ENCODE measurements around the gene OBP2B.
"Not testable (repeated sequence)": the region's sequence is repeated elsewhere in the genome, so short reads cannot be mapped to it uniquely, and the experiment has no call there.

OBP2B gene

DNA sequence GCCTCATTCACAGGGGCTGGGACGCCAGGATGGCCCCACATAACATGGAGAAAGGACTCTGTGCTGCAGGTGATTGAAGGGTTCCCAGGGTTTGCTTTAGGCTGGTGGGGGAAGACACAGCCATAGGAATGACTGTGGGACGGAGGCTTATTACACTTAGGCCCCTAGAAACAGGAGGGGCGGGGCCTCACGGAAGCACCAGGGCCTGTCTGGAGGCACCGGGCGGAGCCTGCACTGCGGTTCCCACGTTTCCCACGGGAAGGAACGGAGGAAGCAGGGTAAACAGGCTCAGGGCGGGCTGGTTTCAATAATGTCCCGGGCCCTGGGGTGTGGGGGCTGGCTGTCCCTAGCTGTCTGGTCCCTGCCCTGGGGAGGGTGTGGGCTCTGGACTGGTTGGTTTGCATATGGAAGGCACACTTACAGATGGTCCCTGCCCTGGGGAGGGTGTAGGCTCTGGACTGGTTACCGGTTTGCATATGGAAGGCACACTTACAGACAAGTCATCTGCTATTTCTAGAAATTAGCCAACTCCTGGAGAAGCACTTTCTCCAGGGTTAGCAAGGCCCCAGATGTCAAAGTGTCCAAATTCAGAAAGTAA, 14.2 kb upstream of the OBP2B start:
- in situ Hi-C loops (cut with MboI; ENCODE audit: low sequenced_read_pairs): not testable (repeated sequence)

GRCh38 chr9:133221994-133222393, 12.9 kb upstream of the OBP2B start:
- in situ Hi-C loops (cut with MboI; ENCODE audit: low sequenced_read_pairs): not testable (repeated sequence)

DNA sequence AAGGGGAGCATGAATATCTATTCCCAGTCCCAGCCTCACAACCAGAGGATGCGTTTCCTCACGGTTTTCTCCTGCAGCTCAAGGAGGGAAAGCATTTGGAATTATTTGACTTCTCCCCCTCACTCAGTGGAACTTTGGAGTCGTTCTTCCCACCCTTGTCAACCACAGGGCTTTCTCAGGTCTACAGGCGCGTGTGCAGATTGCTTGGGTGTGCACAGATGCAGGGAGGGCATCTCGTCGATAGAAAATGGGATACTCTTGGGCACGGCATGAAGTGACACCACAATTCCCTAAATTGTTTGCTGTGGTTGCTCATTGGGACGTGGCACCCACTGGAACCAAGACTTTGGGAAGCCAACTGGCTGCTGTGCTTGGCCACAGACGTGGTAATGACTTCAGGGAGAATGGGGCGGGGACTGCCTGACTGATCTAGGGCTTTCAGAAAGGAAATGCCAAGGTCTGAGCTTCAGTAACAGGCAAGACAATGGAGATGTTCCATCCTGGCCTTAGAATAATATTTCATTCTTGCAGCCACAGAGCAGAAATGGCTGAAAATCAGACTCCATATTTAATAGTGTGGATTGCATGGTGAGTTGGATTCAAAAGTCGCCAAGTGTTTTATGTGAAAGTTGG, 12.2 kb upstream of the OBP2B start:
- in situ Hi-C loops (cut with MboI; ENCODE audit: low sequenced_read_pairs): no loop called here

GRCh38 chr9:133218049-133218975, 9.3 kb upstream of the OBP2B start:
- in situ Hi-C loops (cut with MboI; ENCODE audit: low sequenced_read_pairs): not testable (repeated sequence)

DNA sequence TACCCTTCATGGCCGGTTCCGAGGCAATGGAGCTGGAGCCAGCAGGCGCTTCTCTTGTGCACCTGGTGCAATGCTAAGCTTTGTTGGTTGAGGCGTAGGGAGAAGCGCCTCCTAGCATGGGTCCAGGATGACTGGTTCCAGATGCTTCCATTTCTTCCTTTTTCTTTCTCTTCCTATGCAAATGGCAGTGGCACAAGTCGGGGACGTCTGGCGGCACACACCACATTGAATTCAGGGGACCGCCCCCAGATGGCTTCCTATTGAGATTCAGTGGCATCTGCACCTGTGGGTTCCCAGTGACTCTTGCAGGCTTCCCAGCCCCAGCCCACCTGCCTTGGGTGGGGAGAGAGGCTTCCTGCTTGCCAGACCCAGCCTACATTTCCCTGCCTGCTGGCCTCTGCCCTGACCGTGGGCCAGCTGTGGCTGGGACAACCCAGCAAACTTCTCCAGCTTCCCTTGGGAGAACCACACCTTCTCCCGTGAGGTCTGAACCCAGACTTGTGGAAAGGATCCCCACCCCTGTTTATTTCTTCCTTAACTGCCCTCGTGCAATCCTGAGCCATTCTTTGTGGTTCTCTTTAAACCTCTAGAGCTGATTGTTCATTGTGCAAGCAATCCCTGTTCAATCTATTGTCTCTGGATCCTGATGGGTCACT, 8.4 kb upstream of the OBP2B start:
- in situ Hi-C loops (cut with MboI; ENCODE audit: low sequenced_read_pairs): not testable (repeated sequence)

- in situ Hi-C loops (cut with MboI; ENCODE audit: low sequenced_read_pairs): not testable (repeated sequence)
Observed at GRCh38 chr9:133214276-133214675, 5.2 kb upstream of the OBP2B start.

DNA sequence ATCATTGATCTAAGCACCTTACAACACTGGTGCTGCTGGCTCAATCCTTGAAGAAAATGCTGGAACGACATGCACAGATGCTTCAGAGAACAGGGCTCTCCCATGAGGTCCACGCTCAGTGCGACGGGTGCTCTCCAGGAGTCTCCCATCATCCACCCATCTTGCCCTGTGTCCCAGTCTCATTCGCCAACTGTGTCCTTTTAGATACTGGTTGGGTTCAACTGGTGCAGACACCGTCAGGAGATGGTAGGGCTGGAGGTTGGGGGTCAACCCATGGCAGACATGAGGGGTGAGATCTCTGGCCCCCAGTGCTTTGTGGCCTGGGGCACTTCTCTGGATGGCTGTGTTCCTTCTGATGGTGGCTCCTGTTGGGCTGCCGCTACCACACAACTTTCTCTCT, 1.6 kb upstream of the OBP2B start:
- in situ Hi-C loops (cut with MboI; ENCODE audit: low sequenced_read_pairs): no loop called here

DNA sequence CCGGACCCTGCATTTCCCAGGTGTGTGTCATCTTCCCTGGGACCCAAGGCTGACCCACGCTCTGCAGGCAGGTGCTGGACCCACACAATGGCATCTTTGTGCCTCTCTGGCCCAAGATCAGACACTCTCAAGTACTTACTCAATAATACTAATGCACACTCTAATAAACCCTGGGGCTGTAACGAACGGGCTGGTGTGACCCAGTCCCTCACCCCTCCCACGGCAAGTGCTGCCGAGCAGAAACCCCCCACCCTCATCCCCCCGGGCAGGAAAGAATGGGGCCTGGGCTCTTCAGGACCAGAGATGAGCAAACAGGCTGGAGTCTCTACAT, 1.1 kb upstream of the OBP2B start:
- in situ Hi-C loops (cut with MboI; ENCODE audit: low sequenced_read_pairs): no loop called here

DNA sequence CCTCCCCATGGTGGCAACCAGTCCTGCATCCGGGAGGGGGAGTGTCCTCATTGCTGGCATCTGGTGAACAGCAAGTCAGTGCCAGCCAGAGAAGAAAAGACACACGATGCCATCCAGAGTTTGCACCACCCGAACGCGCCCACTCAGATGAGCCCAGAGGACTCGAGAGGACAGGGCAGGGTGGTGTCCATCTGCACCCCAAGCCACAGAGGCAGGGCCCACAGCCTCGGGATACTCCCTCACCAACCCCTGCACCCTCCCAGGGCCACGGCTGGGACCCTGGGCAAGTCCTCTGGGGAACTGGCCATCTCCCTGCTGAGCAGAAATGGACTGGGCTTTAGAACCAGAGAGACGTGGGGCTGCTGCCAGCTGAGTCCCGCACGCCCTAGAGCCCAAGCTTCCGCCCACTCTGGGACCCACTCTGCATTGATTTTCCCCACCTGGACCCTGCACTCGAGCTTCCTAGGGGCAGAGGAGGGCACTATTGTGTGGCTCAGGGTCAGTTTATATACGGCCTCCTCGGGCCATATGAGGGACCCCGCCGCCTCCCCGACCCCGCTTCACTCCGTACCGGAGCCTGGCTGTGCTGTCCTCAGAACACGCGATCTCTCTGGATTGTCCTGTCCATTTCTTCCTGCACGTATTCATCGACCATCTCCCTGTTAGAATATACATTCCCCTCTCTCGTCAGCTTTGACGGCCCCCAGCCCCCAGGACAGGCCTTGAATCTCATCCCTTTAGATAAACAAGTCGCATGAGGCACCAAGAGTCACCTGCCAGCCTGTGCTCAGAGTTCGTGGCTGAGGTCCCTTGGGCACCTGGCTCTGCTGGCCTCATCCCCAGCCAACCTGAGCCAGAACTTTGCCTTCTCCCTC, 514 bp upstream of the OBP2B start:
- in situ Hi-C loops (cut with MboI; ENCODE audit: low sequenced_read_pairs): not testable (repeated sequence)

DNA sequence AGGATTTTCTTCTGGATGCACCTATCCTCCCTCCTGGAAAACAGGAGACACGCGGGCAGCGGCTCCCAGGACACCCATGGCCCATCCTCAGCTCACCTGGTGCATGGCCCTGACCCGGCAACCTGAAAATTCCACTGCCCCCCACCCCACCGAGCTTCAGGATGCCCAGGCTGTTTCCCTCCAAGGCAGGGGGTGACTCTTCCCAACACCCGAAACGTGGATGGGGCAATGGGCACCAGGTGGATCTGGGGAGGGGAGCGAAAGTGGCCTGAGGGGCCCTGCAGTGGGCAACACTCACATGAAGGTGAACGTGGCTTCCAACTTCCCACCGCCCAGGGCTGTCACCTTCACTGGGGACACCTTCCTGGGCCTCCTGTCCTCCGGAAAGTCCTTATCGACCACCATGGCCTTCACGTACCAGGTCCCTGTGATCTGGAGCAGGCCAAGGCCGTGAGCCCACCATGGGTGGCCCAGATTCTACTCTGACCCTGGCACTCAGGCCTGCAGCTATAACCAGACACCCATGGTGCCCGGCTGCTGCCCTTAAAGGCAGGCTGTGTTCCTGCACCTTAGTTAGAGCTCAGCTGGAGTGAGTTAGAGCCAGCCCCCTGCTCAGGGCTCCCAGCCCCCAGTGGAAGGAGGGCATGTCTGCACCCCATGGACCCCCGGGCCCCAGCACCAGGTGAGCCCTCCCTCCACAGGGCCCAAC, 725 bp downstream of the OBP2B start:
- in situ Hi-C loops (cut with MboI; ENCODE audit: low sequenced_read_pairs): not testable (repeated sequence)

- in situ Hi-C loops (cut with MboI; ENCODE audit: low sequenced_read_pairs): no loop called here
Observed at GRCh38 chr9:133207540-133208170, 1.4 kb downstream of the OBP2B start.

- in situ Hi-C loops (cut with MboI; ENCODE audit: low sequenced_read_pairs): no loop called here
Observed at GRCh38 chr9:133207021-133207531, 2.0 kb downstream of the OBP2B start.

DNA sequence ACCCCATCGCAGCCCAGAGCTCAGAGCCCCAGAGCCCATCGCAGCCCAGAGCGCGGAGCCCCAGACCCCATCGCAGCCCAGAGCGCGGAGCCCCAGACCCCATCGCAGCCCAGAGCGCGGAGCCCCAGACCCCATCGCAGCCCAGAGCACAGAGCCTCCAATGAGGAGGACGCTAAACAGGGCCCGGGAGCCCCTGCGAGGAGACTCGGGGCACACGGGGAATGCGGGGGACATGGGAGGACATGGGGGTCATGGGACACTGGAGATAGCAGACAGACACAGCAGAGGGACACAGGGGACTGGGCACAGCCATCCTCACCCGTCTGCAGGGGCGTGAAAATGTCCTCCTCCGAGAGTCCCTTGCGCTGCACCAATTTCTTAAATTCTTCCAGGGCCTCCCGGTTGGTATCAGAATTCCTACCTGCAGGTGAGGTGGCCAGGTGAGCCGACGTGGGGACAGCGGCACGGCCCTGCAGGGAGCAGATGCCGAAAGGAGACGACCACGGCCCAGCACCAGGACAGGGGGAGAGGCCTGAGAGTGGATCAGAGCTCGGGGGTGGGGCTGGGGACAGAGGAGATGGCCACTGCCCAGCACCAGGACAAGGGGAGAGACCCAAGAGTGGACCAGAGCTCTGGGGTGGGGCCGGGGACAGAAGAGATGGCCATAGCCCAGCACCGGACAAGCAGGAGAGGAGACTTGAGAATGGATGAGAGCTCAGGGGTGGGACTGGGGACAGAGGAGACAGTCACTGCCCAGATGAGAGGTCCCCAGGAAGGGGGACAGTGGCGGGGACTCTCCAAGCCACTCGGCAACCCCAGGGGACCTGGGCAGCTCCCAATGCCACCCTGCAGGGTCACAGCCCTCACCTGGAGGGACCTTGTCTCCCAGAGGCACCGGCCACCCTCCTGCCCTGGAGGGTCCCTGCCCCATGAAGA, 2.8 kb downstream of the OBP2B start:
- in situ Hi-C loops (cut with MboI; ENCODE audit: low sequenced_read_pairs): no loop called here

- in situ Hi-C loops (cut with MboI; ENCODE audit: low sequenced_read_pairs): not testable (repeated sequence)
Observed at GRCh38 chr9:133205481-133205887, 3.6 kb downstream of the OBP2B start.

- in situ Hi-C loops (cut with MboI; ENCODE audit: low sequenced_read_pairs): no loop called here
Observed at GRCh38 chr9:133204993-133205336, 4.1 kb downstream of the OBP2B start.

- in situ Hi-C loops (cut with MboI; ENCODE audit: low sequenced_read_pairs): no loop called here
Observed at GRCh38 chr9:133204335-133204992, 4.6 kb downstream of the OBP2B start.

- in situ Hi-C loops (cut with MboI; ENCODE audit: low sequenced_read_pairs): no loop called here
Observed at GRCh38 chr9:133203506-133204075, 5.5 kb downstream of the OBP2B start.

Measured in hTERT RPE-1 (cell line).